H1 (cell line): Measurements from ENCODE around the gene WNK2. TPM values are rescaled to one million over a fixed set of nuclear protein-coding genes. Genes with fewer than 3 reads are reported as not detected.
"Not testable (repeated sequence)": the region's sequence is repeated elsewhere in the genome, so short reads cannot be mapped to it uniquely, and the experiment has no call there.

Experiments used
- CTCF ChIA-PET: fragments of 300-600 bp; sonication (Branson Sonifier 250); formaldehyde crosslinking; loops from one replicate; lab custom pipeline; 2021; ENCODE audit not compliant: partially characterized antibody; lab: Charles Lee
- POLR2A ChIA-PET: fragments of 300-600 bp; sonication (Branson Sonifier 250); formaldehyde crosslinking; loops from one replicate; lab custom pipeline; 2021; ENCODE audit warnings: inconsistent platforms; ENCODE audit not compliant: partially characterized antibody; lab: Charles Lee
- DNase-seq, 2 experiments: peaks; one replicate each; pipeline versions ENCODE4 v3.0.0 to v3.0.0-alpha.2; 2010 to 2022; ENCODE audit warnings: low spot score in 2 of 2, low read depth in 1 of 2, mixed read lengths in 1 of 2
- FAIRE-seq: peaks from 2 replicates; lab custom pipeline; 2011; peaks lifted over from hg19 to GRCh38; lab: Jason Lieb, UNC
- H2AFZ ChIP-seq: 2 replicates; pipeline ENCODE4 v1.8.1; 2012; ENCODE audit warnings: low read length, inconsistent platforms
- H2AK5ac ChIP-seq: 2 replicates; pipeline ENCODE4 v1.6.1; 2013; ENCODE audit warnings: low read depth, low read length
- H2BK120ac ChIP-seq: replicated peaks from 2 replicates; pipeline ENCODE3; 2013; ENCODE audit warnings: low read depth, low read length, inconsistent platforms
- H2BK12ac ChIP-seq: 2 replicates; pipeline ENCODE4 v1.6.1; 2013; ENCODE audit warnings: low read depth, low read length
- H2BK15ac ChIP-seq: 2 replicates; pipeline ENCODE4 v1.6.1; 2013; ENCODE audit warnings: low read length
- H2BK20ac ChIP-seq: 2 replicates; pipeline ENCODE4 v1.6.1; 2013; ENCODE audit warnings: low read length
- H2BK5ac ChIP-seq: 2 replicates; pipeline ENCODE4 v1.6.1; 2013; ENCODE audit warnings: low read depth, low read length
- H3K14ac ChIP-seq: 2 replicates; pipeline ENCODE4 v1.6.1; 2013; ENCODE audit warnings: inconsistent platforms; ENCODE audit not compliant: insufficient read length
- H3K18ac ChIP-seq: 2 replicates; pipeline ENCODE4 v1.6.1; 2013; ENCODE audit warnings: low read length; ENCODE audit errors: extremely low read depth
- H3K23ac ChIP-seq: 2 replicates; pipeline ENCODE4 v1.6.1; 2013; ENCODE audit warnings: inconsistent platforms; ENCODE audit not compliant: insufficient read length
- H3K23me2 ChIP-seq: 2 replicates; pipeline ENCODE4 v1.6.1; 2013; ENCODE audit warnings: low read depth, low read length
- H3K27ac ChIP-seq: 2 replicates; pipeline ENCODE4 v1.6.1; 2011; ENCODE audit warnings: low read depth, low read length, inconsistent platforms
- H3K27me3 ChIP-seq, 4 experiments: replicated peaks in 1 of 4; 1 replicate in 1 of 4; 2 replicates in 3 of 4; pipeline versions ENCODE4 v1.6.1 to v1.8.1; 2011 to 2013; ENCODE audit warnings: low read length in 3 of 4, mild to moderate bottlenecking in 3 of 4, inconsistent platforms in 2 of 4, mixed read lengths in 2 of 4, moderate library complexity in 1 of 4; ENCODE audit not compliant: control insufficient read depth in 3 of 4, insufficient read depth in 3 of 4; ENCODE audit errors: extremely low read depth in 1 of 4
- H3K36me3 ChIP-seq, 4 experiments: 2 replicates each; pipeline versions ENCODE4 v1.6.1 to v1.8.1; 2011 to 2013; ENCODE audit warnings: mild to moderate bottlenecking in 4 of 4, low read length in 3 of 4, moderate library complexity in 2 of 4, control low read depth in 1 of 4, inconsistent platforms in 1 of 4; ENCODE audit not compliant: insufficient read depth in 4 of 4, control insufficient read depth in 2 of 4
- H3K4ac ChIP-seq: replicated peaks from 2 replicates; pipeline ENCODE3; 2013; ENCODE audit warnings: low read length, low read depth, mixed read lengths, inconsistent platforms; ENCODE audit not compliant: insufficient read length
- H3K4me1 ChIP-seq, 4 experiments: replicated peaks in 1 of 4; 1 replicate in 1 of 4; 2 replicates in 3 of 4; pipeline versions ENCODE4 v1.6.1 to v1.8.1; 2011 to 2013; ENCODE audit warnings: low read length in 3 of 4, inconsistent platforms in 2 of 4, mixed read lengths in 1 of 4; ENCODE audit not compliant: insufficient read depth in 4 of 4, control insufficient read depth in 3 of 4
- H3K4me2 ChIP-seq, 2 experiments: 2 replicates each; pipeline versions ENCODE4 v1.6.1 to v1.8.1; 2011 to 2013; ENCODE audit warnings: low read depth in 2 of 2, low read length in 2 of 2, control low read depth in 1 of 2, inconsistent platforms in 1 of 2, mild to moderate bottlenecking in 1 of 2; ENCODE audit not compliant: insufficient read depth in 1 of 2
- H3K4me3 ChIP-seq, 4 experiments: fragments of 200-600, 300-600 bp in 1 of 4; sonication (generic), shearing (Covaris generic), sonication (Bioruptor Twin) in 1 of 4; 2 replicates each; pipeline versions ENCODE4 v1.5.1 to v1.8.1; 2011 to 2016; ENCODE audit warnings: low read length in 4 of 4, low read depth in 3 of 4, control low read depth in 2 of 4, inconsistent platforms in 2 of 4, mild to moderate bottlenecking in 2 of 4, mixed read lengths in 1 of 4, moderate library complexity in 1 of 4; ENCODE audit not compliant: insufficient read depth in 2 of 4; ENCODE audit errors: extremely low read depth in 1 of 4
- H3K56ac ChIP-seq: replicated peaks from 2 replicates; pipeline ENCODE3; 2013; ENCODE audit warnings: low read depth, mild to moderate bottlenecking, mixed read lengths, low read length, inconsistent platforms; ENCODE audit not compliant: insufficient read length
- H3K79me1 ChIP-seq: 2 replicates; pipeline ENCODE4 v1.6.1; 2013; ENCODE audit warnings: low read depth, low read length, control low read depth
- H3K79me2 ChIP-seq, 2 experiments: 2 replicates each; pipeline versions ENCODE4 v1.6.1 to v1.8.1; 2012 to 2013; ENCODE audit warnings: low read length in 2 of 2, mild to moderate bottlenecking in 2 of 2, inconsistent platforms in 1 of 2; ENCODE audit not compliant: insufficient read depth in 2 of 2, control insufficient read depth in 1 of 2
- H3K9ac ChIP-seq, 4 experiments: replicated peaks in 1 of 4; 1 replicate in 1 of 4; 2 replicates in 3 of 4; pipeline versions ENCODE4 v1.6.1 to v1.8.1; 2011 to 2013; ENCODE audit warnings: low read depth in 3 of 4, low read length in 3 of 4, control low read depth in 2 of 4, mild to moderate bottlenecking in 2 of 4, moderate library complexity in 2 of 4, inconsistent platforms in 1 of 4; ENCODE audit errors: extremely low read depth in 1 of 4
- H3K9me3 ChIP-seq, 2 experiments: 2 replicates each; pipeline versions ENCODE4 v1.6.1 to v1.8.1; 2012 to 2013; ENCODE audit warnings: mild to moderate bottlenecking in 2 of 2, moderate library complexity in 2 of 2, control low read depth in 1 of 2, inconsistent platforms in 1 of 2, low read depth in 1 of 2, low read length in 1 of 2, mixed read lengths in 1 of 2; ENCODE audit not compliant: insufficient read depth in 2 of 2
- H4K20me1 ChIP-seq, 2 experiments: replicated peaks in 1 of 2; 2 replicates each; pipeline versions ENCODE3 to v1.8.1; 2011 to 2013; ENCODE audit warnings: inconsistent platforms in 2 of 2, low read length in 2 of 2, mild to moderate bottlenecking in 1 of 2; ENCODE audit not compliant: insufficient read depth in 2 of 2, control insufficient read depth in 1 of 2
- H4K5ac ChIP-seq: 2 replicates; pipeline ENCODE4 v1.6.1; 2013; ENCODE audit warnings: low read length, low read depth, mixed read lengths, inconsistent platforms; ENCODE audit not compliant: insufficient read length
- H4K8ac ChIP-seq: 2 replicates; pipeline ENCODE4 v1.8.0; 2013; ENCODE audit warnings: mild to moderate bottlenecking, moderate library complexity, low read length, inconsistent platforms; ENCODE audit not compliant: insufficient read depth; ENCODE audit errors: extremely low read depth
- H4K91ac ChIP-seq: replicated peaks from 2 replicates; pipeline ENCODE3; 2013; ENCODE audit warnings: low read length, mixed read lengths, inconsistent platforms; ENCODE audit not compliant: insufficient read length
- WGBS, 2 experiments: shearing (Covaris generic) in 1 of 2; methylation state at CpG; one replicate each; pipeline versions ENCODE4 v1.1.6 to v1.1.7; 2013 to 2015; ENCODE audit warnings: low lambda C conversion rate in 2 of 2, mixed read lengths in 2 of 2, inconsistent platforms in 1 of 2, low coverage in 1 of 2, missing lambda C conversion rate in 1 of 2; ENCODE audit not compliant: insufficient replicate concordance in 2 of 2, insufficient coverage in 1 of 2, insufficient read length in 1 of 2; ENCODE audit errors: extremely low coverage in 1 of 2, missing lambda C conversion rate in 1 of 2; 5-methylcytosine and 5-hydroxymethylcytosine counted together
- polyA plus RNA-seq, 7 experiments: library from polyadenylated mRNA; depleted of rRNA in 3 of 7; stranded (reverse) in 5 of 7; unstranded in 2 of 7; fragments of >200 nt in 5 of 7; fragments of 200-250 nt in 2 of 7; gene quantifications; 1 replicate in 5 of 7; 2 replicates in 1 of 7; 4 replicates in 1 of 7; pipeline versions ENCODE4 v1.2.1 to v1.2.3, GENCODE V29; 2011 to 2013; ENCODE audit warnings: missing spikeins in 2 of 7, mixed read lengths in 2 of 7
- total RNA-seq: library from RNA; stranded (reverse); fragmentation: NEBNext Ultra II Directional; extraction: Animal tissue kit (Norgen Biotek cat#: 25700); gene quantifications from 2 replicates; pipeline ENCODE4 v1.2.1, GENCODE V29; 2021

WNK2 gene
- total and polyA plus RNA-seq, 2 of the 8 experiments (the other 6 are each of a cell fraction or from before 2014, with no cell fraction given) = 12.0 to 87.2 TPM

GRCh38 chr9:93341820-93342219, 157.9 kb downstream of the WNK2 start:
- 87% methylated on average over 5 of the region's 5 CpGs; no CpG with 5 or more reads in 1 of the 2 experiments for WGBS, 2 experiments
- not testable (repeated sequence) for H3K23me2 ChIP-seq, H3K18ac ChIP-seq, H3K56ac ChIP-seq, H4K5ac ChIP-seq, H2BK15ac ChIP-seq, H2BK20ac ChIP-seq, DNase-seq, H3K27ac ChIP-seq, H3K14ac ChIP-seq, H3K9ac ChIP-seq, H3K79me1 ChIP-seq, H4K20me1 ChIP-seq, H2BK120ac ChIP-seq, H3K4me2 ChIP-seq, H3K4ac ChIP-seq, H3K23ac ChIP-seq, H2AK5ac ChIP-seq, H2BK5ac ChIP-seq, H3K4me3 ChIP-seq, H2AFZ ChIP-seq, H4K91ac ChIP-seq, H4K8ac ChIP-seq, H3K27me3 ChIP-seq, FAIRE-seq, H2BK12ac ChIP-seq
- CTCF ChIA-PET = interaction anchor here (0.6 to 1.2 kb wide), 4 partner anchors 37 to 219 kb away, joined by 3 to 4 read pairs (median 4); no protein-coding TSS in a partner anchor
- Histone ChIP-seq H3K79me2 (peaks cover 8 to 60% of the 10 kb centered on the region in 2 experiments), H3K4me1 (peaks cover 3 to 13% (median 4%) of the 10 kb centered on the region in 4 experiments; a peak in 5 of 7 replicates), H3K9me3 (peaks cover 21 to 26% of the 10 kb centered on the region in 2 experiments), H3K36me3 (peaks cover 0 to 24% (median 5%) of the 10 kb centered on the region in 4 experiments; a peak in 4 of 8 replicates)
- POLR2A ChIA-PET = interaction anchor here (0.6 to 1.2 kb wide), 3 partner anchors 9 to 248 kb away, joined by 3 to 7 read pairs (median 4); no protein-coding TSS in a partner anchor
